Measurements from ENCODE around the gene CCRL2. TPM values are rescaled to one million over a fixed set of nuclear protein-coding genes. Genes with fewer than 3 reads are reported as not detected.

CCRL2 gene
- total and polyA plus RNA-seq, 2 donors (not counting 1 experiment from before 2014, with no cell fraction given), result 0.33 to 3.7 TPM

DNA sequence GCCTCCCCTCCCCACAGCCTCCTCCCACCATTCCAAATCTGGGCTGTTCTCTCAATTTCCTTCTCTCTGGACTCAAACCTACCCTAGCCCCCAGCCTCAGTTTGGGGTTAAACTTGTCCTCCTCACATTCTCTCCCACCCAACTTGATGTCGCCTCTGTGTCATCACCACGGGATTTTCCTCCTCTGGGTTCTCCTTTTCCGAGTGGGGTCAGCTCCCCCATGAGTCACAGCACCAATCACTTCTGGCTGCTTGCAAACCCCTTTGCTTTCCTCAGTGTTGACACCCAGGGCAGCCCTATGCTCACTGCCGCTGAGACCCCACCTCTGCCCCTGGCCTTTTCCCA is 644 bp upstream of the CCRL2 start:
- H2AFZ ChIP-seq (ENCODE audit: low read length), result no peak overlapping the region
- no peaks in the 10 kb centered on the region for H3K27me3 ChIP-seq (ENCODE audit: control insufficient read depth, insufficient read depth, low read length)
- H4K20me1 ChIP-seq (ENCODE audit: control insufficient read depth, extremely low read depth, insufficient read depth, low read length), result no peaks in the 10 kb centered on the region
- no peaks in the 10 kb centered on the region for H3K9me3 ChIP-seq (ENCODE audit: control insufficient read depth, insufficient read depth, low read depth, low read length)
- no peaks in the 10 kb centered on the region for H3K79me2 ChIP-seq (ENCODE audit: control insufficient read depth, insufficient read depth, low read length)
- no peak overlapping the region for H3K27ac ChIP-seq (ENCODE audit: insufficient read depth, low read length)
- no peak overlapping the region for H3K4me2 ChIP-seq (ENCODE audit: extremely low read depth, insufficient read depth, low read length)
- H3K36me3 ChIP-seq (ENCODE audit: control insufficient read depth, insufficient read depth, low read length), result no peaks in the 10 kb centered on the region
- TF ChIP-seq, protein P1, sequence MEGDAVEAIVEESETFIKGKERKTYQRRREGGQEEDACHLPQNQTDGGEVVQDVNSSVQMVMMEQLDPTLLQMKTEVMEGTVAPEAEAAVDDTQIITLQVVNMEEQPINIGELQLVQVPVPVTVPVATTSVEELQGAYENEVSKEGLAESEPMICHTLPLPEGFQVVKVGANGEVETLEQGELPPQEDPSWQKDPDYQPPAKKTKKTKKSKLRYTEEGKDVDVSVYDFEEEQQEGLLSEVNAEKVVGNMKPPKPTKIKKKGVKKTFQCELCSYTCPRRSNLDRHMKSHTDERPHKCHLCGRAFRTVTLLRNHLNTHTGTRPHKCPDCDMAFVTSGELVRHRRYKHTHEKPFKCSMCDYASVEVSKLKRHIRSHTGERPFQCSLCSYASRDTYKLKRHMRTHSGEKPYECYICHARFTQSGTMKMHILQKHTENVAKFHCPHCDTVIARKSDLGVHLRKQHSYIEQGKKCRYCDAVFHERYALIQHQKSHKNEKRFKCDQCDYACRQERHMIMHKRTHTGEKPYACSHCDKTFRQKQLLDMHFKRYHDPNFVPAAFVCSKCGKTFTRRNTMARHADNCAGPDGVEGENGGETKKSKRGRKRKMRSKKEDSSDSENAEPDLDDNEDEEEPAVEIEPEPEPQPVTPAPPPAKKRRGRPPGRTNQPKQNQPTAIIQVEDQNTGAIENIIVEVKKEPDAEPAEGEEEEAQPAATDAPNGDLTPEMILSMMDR (conservative IDR thresholded peaks at IDR 0.05 in 1 of 2, IDR thresholded peaks at IDR 0.05 in 1 of 2; ENCODE audit: low read depth in 1 of 2, low read length in 2 of 2), result no peak
- TF ChIP-seq EZH2 (IDR thresholded peaks at IDR 0.05; ENCODE audit: low read length, missing control alignments), result no peak
- peaks cover 21% of the 10 kb centered on the region for H3K4me1 ChIP-seq (ENCODE audit: control insufficient read depth, extremely low read depth, insufficient read depth, low read length)
- H3K9ac ChIP-seq (ENCODE audit: insufficient read depth, low read length), result no peak overlapping the region
- no peak overlapping the region for H3K4me3 ChIP-seq (replicated peaks in 1 of 4; ENCODE audit: control extremely low read depth in 1 of 4, insufficient read depth in 1 of 4, low read depth in 3 of 4, low read length in 4 of 4)
- DNase-seq (ENCODE audit: low read depth in 2 of 2), result no peak

DNA sequence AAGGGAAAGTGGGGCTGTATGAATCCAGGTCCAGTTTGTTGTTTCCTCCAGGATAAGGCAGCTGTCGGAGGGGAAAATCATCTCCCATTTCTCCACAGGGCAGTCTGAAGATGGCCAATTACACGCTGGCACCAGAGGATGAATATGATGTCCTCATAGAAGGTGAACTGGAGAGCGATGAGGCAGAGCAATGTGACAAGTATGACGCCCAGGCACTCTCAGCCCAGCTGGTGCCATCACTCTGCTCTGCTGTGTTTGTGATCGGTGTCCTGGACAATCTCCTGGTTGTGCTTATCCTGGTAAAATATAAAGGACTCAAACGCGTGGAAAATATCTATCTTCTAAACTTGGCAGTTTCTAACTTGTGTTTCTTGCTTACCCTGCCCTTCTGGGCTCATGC is 911 bp downstream of the CCRL2 start:
- H3K4me3 ChIP-seq (replicated peaks in 1 of 4; ENCODE audit: control extremely low read depth in 1 of 4, insufficient read depth in 1 of 4, low read depth in 3 of 4, low read length in 4 of 4), result no peak overlapping the region
- no peak for DNase-seq (ENCODE audit: low read depth in 2 of 2)
- TF ChIP-seq, protein P1 (conservative IDR thresholded peaks at IDR 0.05 in 1 of 2, IDR thresholded peaks at IDR 0.05 in 1 of 2; ENCODE audit: low read depth in 1 of 2, low read length in 2 of 2), result no peak
- no peak for TF ChIP-seq EZH2 (IDR thresholded peaks at IDR 0.05; ENCODE audit: low read length, missing control alignments)
- peak overlapping the region; percentile 20 for H3K9ac ChIP-seq (ENCODE audit: insufficient read depth, low read length)
- H3K36me3 ChIP-seq (ENCODE audit: control insufficient read depth, insufficient read depth, low read length), result no peaks in the 10 kb centered on the region
- H3K4me1 ChIP-seq (ENCODE audit: control insufficient read depth, extremely low read depth, insufficient read depth, low read length), result peaks cover 21% of the 10 kb centered on the region
- H4K20me1 ChIP-seq (ENCODE audit: control insufficient read depth, extremely low read depth, insufficient read depth, low read length), result no peaks in the 10 kb centered on the region
- peak overlapping the region; percentile 62 for H2AFZ ChIP-seq (ENCODE audit: low read length)
- H3K27me3 ChIP-seq (ENCODE audit: control insufficient read depth, insufficient read depth, low read length), result no peaks in the 10 kb centered on the region
- peak overlapping the region; percentile 75 for H3K4me2 ChIP-seq (ENCODE audit: extremely low read depth, insufficient read depth, low read length)
- H3K27ac ChIP-seq (ENCODE audit: insufficient read depth, low read length), result peak overlapping the region; percentile 40
- no peaks in the 10 kb centered on the region for H3K79me2 ChIP-seq (ENCODE audit: control insufficient read depth, insufficient read depth, low read length)
- H3K9me3 ChIP-seq (ENCODE audit: control insufficient read depth, insufficient read depth, low read depth, low read length), result no peaks in the 10 kb centered on the region

DNA sequence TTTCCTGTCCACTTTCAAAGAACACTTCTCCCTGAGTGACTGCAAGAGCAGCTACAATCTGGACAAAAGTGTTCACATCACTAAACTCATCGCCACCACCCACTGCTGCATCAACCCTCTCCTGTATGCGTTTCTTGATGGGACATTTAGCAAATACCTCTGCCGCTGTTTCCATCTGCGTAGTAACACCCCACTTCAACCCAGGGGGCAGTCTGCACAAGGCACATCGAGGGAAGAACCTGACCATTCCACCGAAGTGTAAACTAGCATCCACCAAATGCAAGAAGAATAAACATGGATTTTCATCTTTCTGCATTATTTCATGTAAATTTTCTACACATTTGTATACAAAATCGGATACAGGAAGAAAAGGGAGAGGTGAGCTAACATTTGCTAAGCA is 1.8 kb downstream of the CCRL2 start:
- Histone ChIP-seq H3K4me2 (ENCODE audit: extremely low read depth, insufficient read depth, low read length) (no peak overlapping the region), H3K36me3 (ENCODE audit: control insufficient read depth, insufficient read depth, low read length) (no peaks in the 10 kb centered on the region), H3K27me3 (ENCODE audit: control insufficient read depth, insufficient read depth, low read length) (no peaks in the 10 kb centered on the region), H4K20me1 (ENCODE audit: control insufficient read depth, extremely low read depth, insufficient read depth, low read length) (no peaks in the 10 kb centered on the region), H2AFZ (ENCODE audit: low read length) (no peak overlapping the region), H3K27ac (ENCODE audit: insufficient read depth, low read length) (no peak overlapping the region), H3K4me1 (ENCODE audit: control insufficient read depth, extremely low read depth, insufficient read depth, low read length) (peaks cover 21% of the 10 kb centered on the region), H3K9ac (ENCODE audit: insufficient read depth, low read length) (no peak overlapping the region), H3K9me3 (ENCODE audit: control insufficient read depth, insufficient read depth, low read depth, low read length) (no peaks in the 10 kb centered on the region), H3K4me3 (replicated peaks in 1 of 4; ENCODE audit: control extremely low read depth in 1 of 4, insufficient read depth in 1 of 4, low read depth in 3 of 4, low read length in 4 of 4) (no peak overlapping the region), H3K79me2 (ENCODE audit: control insufficient read depth, insufficient read depth, low read length) (no peaks in the 10 kb centered on the region)
- TF ChIP-seq, protein P1 (conservative IDR thresholded peaks at IDR 0.05 in 1 of 2, IDR thresholded peaks at IDR 0.05 in 1 of 2; ENCODE audit: low read depth in 1 of 2, low read length in 2 of 2), result no peak
- no peak for TF ChIP-seq EZH2 (IDR thresholded peaks at IDR 0.05; ENCODE audit: low read length, missing control alignments)
- DNase-seq (ENCODE audit: low read depth in 2 of 2), result no peak
